HG03159 (cell line): Measurements from ENCODE around the gene SNRNP25.
"Not testable (repeated sequence)": the region's sequence is repeated elsewhere in the genome, so short reads cannot be mapped to it uniquely, and the experiment has no call there.

Source experiments
- ATAC-seq: cut with Tn5 transposase; IDR thresholded peaks from one replicate; pipeline ENCODE4 v1.9.1; 2021; ENCODE audit warnings: mild to moderate bottlenecking, moderate library complexity; ENCODE audit not compliant: unreplicated experiment

Gene SNRNP25

GRCh38 chr16:41439-42068 lies 12.1 kb upstream of the SNRNP25 start:
- no peak for ATAC-seq

- no peak for ATAC-seq
These were observed 11.6 kb upstream of the SNRNP25 start for GRCh38 chr16:42069-42457.

GRCh38 chr16:42691-43090 lies 10.9 kb upstream of the SNRNP25 start:
- ATAC-seq = no peak

GRCh38 chr16:43294-43693 lies 10.3 kb upstream of the SNRNP25 start:
- ATAC-seq = no peak

- no peak for ATAC-seq
These were observed 9.0 kb upstream of the SNRNP25 start for GRCh38 chr16:44655-45054.

- ATAC-seq = no peak
These were observed 8.2 kb upstream of the SNRNP25 start for GRCh38 chr16:45454-45853.

- not testable (repeated sequence) for ATAC-seq
These were observed 7.1 kb upstream of the SNRNP25 start for GRCh38 chr16:46510-46909.

GRCh38 chr16:47234-47633 lies 6.4 kb upstream of the SNRNP25 start:
- ATAC-seq = no peak

GRCh38 chr16:50769-51591 lies 2.6 kb upstream of the SNRNP25 start:
- no peak for ATAC-seq

- ATAC-seq = no peak
These were observed 581 bp downstream of the SNRNP25 start for GRCh38 chr16:54237-54581.

GRCh38 chr16:55571-56136 lies 2.0 kb downstream of the SNRNP25 start:
- ATAC-seq = no peak

GRCh38 chr16:56231-56927 lies 2.8 kb downstream of the SNRNP25 start:
- ATAC-seq = no peak

- no peak for ATAC-seq
These were observed 4.1 kb downstream of the SNRNP25 start for GRCh38 chr16:57711-58110.

GRCh38 chr16:58491-59439 lies 5.1 kb downstream of the SNRNP25 start:
- ATAC-seq = no peak

GRCh38 chr16:59440-60059 lies 5.9 kb downstream of the SNRNP25 start:
- ATAC-seq = no peak

- ATAC-seq = no peak
These were observed 6.5 kb downstream of the SNRNP25 start for GRCh38 chr16:60166-60565.

GRCh38 chr16:60929-61878 lies 7.6 kb downstream of the SNRNP25 start:
- ATAC-seq = no peak

- ATAC-seq = no peak
These were observed 8.3 kb downstream of the SNRNP25 start for GRCh38 chr16:61879-62281.
